ENCODE data around the gene IL17REL. TPM values are rescaled to one million over a fixed set of nuclear protein-coding genes. Genes with fewer than 3 reads are reported as not detected.
A peak's percentile ranks its signal among the peaks of the same experiment; 100 is the strongest.

IL17REL gene
- total and polyA plus RNA-seq, 2 of the 13 experiments (the other 11 are each of a cell fraction or from before 2014, with no cell fraction given): not detected

GRCh38 chr22:49967706-49968208 is 44.8 kb downstream of the IL17REL start (continued):
- TF ChIP-seq POLR2G (IDR thresholded peaks at IDR 0.05; ENCODE audit: low read depth, low read length) (peak; percentile 14; the same call in 1 of the 2 replicates), SMAD9 (CRISPR knock-in tag; IDR thresholded peaks at IDR 0.05) (no peak), RBM22 (optimal IDR thresholded peaks at IDR 0.05; ENCODE audit: low read length) (no peak), CBX5 (CRISPR knock-in tag; IDR thresholded peaks at IDR 0.05; ENCODE audit: borderline replicate concordance) (no peak), YEATS4 (CRISPR knock-in tag; IDR thresholded peaks at IDR 0.05; ENCODE audit: borderline replicate concordance) (no peak), POLR2AphosphoS2 (IDR thresholded peaks at IDR 0.05; ENCODE audit: low read depth, low read length) (peak; percentile 10; the same call in 1 of the 2 replicates), ZNF329 (CRISPR knock-in tag; IDR thresholded peaks at IDR 0.05; ENCODE audit: low read depth) (no peak), HES4 (CRISPR knock-in tag; IDR thresholded peaks at IDR 0.05; ENCODE audit: borderline replicate concordance) (no peak), ZNF598 (CRISPR knock-in tag; IDR thresholded peaks at IDR 0.05; ENCODE audit: borderline replicate concordance) (no peak), CBX1 (IDR thresholded peaks at IDR 0.05; ENCODE audit: low read depth) (no peak), NFE2L2 (IDR thresholded peaks at IDR 0.05; ENCODE audit: low read length) (no peak), ZNF33A (CRISPR knock-in tag; IDR thresholded peaks at IDR 0.05; ENCODE audit: borderline replicate concordance) (no peak), KDM4B (CRISPR knock-in tag; IDR thresholded peaks at IDR 0.05) (no peak), HMGXB3 (CRISPR knock-in tag; IDR thresholded peaks at IDR 0.05; ENCODE audit: borderline replicate concordance) (no peak), ZNF878 (CRISPR knock-in tag; IDR thresholded peaks at IDR 0.05) (no peak), ZNF354B (CRISPR knock-in tag; IDR thresholded peaks at IDR 0.05) (no peak), ZNF569 (CRISPR knock-in tag; IDR thresholded peaks at IDR 0.05; ENCODE audit: borderline replicate concordance) (no peak), ZKSCAN1 (IDR thresholded peaks at IDR 0.05; ENCODE audit: low read length) (no peak), HIC2 (CRISPR knock-in tag; IDR thresholded peaks at IDR 0.05; ENCODE audit: low read depth) (peak; percentile 99)
- TF ChIP-seq, protein P1, sequence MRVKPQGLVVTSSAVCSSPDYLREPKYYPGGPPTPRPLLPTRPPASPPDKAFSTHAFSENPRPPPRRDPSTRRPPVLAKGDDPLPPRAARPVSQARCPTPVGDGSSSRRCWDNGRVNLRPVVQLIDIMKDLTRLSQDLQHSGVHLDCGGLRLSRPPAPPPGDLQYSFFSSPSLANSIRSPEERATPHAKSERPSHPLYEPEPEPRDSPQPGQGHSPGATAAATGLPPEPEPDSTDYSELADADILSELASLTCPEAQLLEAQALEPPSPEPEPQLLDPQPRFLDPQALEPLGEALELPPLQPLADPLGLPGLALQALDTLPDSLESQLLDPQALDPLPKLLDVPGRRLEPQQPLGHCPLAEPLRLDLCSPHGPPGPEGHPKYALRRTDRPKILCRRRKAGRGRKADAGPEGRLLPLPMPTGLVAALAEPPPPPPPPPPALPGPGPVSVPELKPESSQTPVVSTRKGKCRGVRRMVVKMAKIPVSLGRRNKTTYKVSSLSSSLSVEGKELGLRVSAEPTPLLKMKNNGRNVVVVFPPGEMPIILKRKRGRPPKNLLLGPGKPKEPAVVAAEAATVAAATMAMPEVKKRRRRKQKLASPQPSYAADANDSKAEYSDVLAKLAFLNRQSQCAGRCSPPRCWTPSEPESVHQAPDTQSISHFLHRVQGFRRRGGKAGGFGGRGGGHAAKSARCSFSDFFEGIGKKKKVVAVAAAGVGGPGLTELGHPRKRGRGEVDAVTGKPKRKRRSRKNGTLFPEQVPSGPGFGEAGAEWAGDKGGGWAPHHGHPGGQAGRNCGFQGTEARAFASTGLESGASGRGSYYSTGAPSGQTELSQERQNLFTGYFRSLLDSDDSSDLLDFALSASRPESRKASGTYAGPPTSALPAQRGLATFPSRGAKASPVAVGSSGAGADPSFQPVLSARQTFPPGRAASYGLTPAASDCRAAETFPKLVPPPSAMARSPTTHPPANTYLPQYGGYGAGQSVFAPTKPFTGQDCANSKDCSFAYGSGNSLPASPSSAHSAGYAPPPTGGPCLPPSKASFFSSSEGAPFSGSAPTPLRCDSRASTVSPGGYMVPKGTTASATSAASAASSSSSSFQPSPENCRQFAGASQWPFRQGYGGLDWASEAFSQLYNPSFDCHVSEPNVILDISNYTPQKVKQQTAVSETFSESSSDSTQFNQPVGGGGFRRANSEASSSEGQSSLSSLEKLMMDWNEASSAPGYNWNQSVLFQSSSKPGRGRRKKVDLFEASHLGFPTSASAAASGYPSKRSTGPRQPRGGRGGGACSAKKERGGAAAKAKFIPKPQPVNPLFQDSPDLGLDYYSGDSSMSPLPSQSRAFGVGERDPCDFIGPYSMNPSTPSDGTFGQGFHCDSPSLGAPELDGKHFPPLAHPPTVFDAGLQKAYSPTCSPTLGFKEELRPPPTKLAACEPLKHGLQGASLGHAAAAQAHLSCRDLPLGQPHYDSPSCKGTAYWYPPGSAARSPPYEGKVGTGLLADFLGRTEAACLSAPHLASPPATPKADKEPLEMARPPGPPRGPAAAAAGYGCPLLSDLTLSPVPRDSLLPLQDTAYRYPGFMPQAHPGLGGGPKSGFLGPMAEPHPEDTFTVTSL (CRISPR knock-in tag; IDR thresholded peaks at IDR 0.05; ENCODE audit: borderline replicate concordance): no peak; the same call in 1 of the 2 replicates

Measured in HepG2 (cell line).